DMS153 treated with DMSO at 0.1 percent for 48 hours (cell line): ENCODE data around the gene DNAJC16.
"Not testable (repeated sequence)": the region's sequence is repeated elsewhere in the genome, so short reads cannot be mapped to it uniquely, and the experiment has no call there.

Experiments used
- DNase-seq: peaks from one replicate; lab custom pipeline; 2025; ENCODE audit not compliant: unreplicated experiment; lab: John Stamatoyannopoulos, UW

The DNAJC16 gene

DNA sequence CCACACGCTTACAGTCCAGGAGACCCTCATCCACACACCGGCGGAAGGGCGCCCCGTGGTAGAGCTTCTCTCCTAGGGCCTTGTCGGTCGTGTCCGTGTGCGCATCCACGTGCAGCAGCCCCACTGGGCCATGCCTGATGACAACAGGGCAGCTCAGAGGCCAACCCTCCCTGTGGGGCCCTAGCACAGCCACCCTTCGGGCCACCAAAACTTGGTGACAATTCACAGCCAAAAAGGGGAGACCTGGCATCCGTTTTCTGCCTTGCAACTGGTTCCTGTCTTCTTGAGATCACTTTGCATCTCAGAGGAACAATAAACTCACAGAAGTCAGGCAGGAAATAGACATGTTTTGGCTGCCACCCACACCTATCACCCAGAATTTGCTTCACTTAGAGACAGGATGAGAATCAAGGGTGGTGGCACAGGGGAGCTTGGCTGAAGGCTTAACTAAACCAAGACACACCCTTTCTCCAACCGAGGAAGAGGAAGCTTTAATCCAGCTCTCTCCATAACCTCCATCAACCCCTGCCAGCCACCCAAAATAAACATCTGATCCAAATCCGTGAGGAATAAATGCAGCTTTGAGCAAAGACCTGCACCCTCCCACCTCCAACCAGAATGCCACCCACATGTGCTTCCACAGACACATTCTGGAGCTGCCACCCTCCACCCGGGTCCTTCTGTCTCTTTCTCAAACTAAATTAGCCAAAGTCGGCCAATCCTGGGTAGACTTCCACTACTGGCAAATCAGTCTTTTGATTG, 52.5 kb downstream of the DNAJC16 start:
- no peak for DNase-seq

DNA sequence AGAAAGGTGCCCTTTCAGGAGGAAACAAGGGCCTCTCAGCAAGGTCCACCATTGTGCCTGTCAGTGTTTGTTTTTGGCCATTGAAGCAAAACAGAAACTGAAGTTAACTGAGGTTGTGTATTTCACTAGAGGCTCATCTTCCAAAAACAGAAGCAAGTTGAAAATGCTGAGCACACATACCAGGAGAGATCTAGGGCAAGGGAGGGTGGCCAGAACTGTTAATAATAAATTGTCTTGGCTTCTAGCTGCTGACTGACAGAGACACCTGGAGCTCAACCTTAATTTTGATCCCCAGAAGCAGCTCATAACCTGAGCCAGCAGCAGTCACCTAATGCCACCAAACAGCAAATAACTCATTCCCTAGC, 53.0 kb downstream of the DNAJC16 start:
- DNase-seq: no peak

DNA sequence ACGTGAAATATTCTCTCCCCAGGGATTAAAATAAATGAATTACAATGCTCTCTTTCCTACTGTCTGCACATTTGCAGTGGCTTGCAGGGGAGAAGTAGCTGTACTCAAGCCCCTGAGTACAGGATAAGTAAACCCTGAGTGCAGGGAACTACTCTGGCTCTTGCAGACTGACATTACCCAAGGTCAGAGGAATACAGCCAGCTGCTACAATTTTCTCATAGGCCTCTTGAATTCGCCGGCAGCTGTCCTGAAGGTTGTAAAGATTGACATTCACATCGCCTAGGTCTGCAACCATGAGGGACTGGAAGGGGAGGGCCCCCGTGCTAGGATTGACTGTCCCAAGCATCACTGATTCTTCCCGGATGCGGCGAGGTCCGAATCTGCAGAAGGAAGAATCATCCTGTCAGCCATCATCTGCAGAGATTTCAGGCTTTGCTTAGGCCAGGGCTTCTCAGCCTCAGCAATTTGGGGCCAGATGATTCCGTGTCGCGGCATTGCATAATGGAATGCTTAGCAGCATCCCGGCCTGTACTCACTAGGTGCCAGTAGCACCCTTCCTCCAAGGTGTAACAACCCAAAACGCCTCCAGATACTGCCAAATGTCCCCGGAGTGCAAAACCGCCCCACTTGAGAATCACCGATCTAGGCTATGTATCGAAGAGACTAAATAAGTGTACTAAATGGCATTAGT, 56.5 kb downstream of the DNAJC16 start:
- DNase-seq: no peak

DNA sequence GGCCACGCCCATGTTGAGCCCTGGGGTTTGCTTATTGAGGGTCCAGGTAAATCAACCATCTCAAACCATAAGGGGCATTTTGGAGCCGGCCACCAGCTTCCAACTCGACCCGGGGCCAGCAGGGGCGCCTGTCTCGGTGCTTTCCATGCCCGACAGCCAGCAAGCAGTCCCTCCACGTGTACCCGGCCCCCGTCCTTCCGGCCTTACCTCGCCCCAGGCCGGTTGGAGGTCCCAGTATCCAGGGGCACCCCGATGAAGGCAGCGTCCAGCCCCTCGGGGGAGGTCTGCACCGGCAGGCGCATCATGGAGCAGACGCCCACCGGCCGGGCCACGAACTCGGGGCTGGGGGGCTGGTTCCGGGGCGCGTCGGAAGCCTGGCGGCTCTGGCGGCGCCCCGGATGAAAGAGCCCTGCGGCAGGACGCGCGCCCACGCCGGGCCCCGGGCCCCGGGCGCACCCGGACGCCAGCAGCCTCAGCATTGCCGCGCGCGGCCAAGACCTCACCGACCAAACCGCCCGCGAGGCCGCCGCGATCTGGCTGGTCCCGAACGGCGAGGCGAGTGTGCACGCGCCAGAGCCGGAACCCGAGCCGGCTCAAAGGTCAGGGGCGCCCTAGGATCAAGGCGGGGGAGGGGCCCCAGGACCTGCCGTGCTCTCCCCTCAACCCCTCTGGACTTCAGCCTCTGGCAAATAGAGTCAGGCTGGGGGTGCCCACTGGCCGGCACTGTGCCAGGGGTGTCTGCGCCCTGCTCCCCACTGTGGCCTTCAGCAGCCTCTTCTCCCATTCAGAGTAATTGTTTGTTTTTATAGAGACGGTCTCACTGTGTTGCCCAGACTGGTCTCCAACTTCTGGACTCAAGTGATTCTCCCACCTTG, 58.1 kb downstream of the DNAJC16 start, which contains the start of gene AGMAT:
TSS of gene AGMAT (minus strand) at position 563 of the 875 bp plus-strand sequence. CDS start at position 479, 84 bp downstream.
- DNase-seq: peak; percentile 10

DNA sequence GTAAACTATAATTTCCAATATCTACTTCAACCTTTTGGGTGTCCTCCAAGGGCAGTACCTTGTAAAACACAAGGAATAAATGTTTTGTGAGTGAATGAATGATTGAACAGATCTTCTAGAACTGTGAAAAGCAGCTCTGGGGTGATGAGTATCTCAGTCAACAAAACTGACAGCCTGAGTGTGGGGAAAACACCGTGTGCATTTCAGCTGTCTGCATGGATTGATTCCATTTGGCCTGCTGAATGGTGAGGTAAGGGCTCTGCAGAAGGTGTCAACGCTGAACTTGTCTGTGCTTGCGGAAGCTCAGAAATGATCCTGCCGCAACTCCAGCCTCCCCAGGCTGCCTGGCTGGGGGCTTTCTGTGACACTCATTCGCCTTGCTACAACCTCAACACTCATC, 65.6 kb downstream of the DNAJC16 start:
- no peak for DNase-seq

DNA sequence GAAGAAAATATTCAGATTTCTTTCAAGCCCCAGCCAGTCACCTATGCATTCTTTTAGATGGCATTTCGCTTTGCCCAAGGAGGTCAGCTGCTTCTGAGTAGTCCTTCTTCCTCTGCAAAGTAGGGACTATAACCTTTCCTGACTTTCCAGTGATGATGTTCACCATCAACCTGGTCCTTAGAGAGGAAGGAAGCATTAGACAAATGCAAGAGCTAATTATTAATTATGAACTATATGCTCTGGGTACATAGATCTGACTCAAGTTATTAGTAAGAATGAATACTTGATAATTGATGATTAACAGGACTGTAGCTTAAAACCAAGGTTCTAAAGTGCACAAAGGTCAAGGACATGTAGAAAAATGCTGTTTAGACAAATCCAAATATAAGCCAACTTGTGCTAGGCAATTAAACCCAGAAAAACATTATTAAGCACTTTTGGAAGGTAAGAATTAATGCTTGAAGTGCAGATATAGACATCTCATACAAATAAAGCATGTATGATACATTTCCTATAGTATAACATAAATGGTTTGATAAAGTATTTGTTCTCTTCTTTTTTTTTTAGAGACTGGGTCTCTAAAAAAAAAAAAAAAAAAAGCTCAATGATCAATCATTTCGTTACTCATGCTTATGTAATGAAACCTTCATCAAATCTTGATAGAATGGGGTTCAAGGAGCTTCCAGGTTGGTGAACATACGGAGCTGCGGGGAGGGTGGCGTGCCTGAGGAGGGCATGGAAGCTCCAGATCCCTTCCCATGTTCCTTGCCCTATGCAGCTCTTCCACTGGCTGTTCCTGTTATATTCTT, 69.4 kb downstream of the DNAJC16 start:
- DNase-seq: no peak

DNA sequence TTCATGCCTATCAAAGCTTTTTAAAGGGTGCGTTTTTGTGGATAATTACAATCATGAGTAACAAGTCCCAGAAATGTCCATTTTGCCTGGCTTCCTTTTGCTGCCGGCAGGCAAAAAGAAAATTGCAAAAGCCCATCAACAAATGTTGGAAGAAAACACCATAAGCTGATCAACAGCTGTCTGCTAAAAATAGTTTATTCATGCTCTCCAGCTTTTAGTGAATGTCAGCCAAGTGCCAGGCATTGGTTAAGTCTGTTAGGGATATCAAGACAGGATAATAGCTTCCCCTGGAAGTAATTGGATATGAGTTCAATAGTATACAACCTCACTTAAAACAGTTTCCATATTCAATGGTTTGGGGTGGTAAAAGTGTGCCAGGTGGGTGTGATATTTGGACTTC, 71.8 kb downstream of the DNAJC16 start:
- no peak for DNase-seq

DNA sequence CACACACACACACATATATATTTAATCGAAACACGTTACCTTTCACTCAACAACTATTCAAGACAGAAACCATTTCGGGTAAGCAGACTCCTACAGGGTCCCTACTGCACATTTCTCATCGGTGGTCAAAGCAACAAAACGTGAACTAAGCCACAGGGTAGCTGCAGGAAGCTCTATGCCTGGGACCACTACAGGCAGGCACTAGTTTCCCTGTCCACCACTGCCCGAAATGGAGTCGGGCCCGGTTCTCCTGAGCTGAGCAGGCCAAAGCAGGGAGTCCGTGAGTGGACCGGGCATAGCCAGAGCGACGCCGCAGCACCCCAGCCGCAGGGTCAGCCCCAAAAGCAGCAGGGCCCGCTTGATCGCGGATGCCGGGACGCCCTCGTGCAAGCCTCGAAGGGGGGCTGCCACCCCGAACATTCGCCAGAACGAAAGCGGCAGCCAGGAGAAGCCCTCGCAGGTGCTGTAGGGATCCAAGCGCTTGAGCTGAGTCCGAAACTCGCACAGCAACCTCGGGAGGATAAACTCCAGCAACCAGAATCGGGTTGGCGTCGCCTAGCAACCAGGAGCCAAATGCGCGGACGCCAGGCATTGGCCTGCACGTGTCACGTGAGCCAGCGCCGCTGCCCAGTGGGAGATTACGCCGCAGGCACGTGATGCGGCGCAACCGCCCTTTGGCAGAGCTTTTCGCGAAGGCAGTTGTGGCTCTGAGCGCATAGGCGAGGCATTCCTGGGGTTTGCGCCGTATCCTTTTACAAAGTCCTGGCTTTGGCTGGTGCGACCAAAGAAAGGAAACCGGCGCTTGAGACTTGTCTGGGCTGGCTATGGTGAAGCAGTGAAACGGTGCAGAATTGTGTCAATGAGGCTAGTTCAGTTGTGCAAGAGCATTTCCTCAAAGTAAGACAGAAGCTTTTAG, 76.7 kb downstream of the DNAJC16 start:
- peak; percentile 89 for DNase-seq

DNA sequence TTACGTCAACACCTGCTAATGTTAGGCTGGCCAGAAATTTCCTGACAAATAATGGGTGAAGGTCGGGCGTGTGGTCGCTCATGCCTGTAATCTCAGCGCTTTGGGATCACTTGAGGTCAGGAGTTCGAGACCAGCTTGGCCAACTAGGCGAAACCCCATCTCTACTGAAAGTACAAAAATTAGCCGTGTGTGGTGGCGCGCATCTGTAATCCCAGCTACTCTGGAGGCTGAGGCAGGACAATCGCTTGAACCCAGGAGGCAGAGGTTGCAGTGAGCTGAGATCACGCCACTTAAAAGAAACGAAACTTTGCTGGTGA, 77.3 kb downstream of the DNAJC16 start:
- DNase-seq: not testable (repeated sequence)

DNA sequence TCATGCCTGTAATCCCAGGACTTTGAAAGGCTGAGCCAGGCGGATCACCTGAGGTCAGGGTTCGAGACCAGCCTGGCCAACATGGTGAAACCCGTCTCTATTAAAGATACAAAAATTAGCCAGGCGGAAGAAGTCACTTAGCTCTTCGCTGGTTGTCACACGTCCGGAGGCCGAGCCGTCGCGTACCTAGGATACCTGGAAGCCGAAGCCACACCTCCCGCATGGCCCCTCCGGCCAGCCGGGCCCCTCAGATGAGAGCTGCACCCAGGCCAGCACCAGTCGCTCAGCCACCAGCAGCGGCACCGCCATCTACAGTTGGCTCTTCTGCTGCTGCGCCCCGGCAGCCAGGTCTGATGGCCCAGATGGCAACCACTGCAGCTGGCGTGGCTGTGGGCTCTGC, 77.8 kb downstream of the DNAJC16 start:
- DNase-seq: not testable (repeated sequence)

DNA sequence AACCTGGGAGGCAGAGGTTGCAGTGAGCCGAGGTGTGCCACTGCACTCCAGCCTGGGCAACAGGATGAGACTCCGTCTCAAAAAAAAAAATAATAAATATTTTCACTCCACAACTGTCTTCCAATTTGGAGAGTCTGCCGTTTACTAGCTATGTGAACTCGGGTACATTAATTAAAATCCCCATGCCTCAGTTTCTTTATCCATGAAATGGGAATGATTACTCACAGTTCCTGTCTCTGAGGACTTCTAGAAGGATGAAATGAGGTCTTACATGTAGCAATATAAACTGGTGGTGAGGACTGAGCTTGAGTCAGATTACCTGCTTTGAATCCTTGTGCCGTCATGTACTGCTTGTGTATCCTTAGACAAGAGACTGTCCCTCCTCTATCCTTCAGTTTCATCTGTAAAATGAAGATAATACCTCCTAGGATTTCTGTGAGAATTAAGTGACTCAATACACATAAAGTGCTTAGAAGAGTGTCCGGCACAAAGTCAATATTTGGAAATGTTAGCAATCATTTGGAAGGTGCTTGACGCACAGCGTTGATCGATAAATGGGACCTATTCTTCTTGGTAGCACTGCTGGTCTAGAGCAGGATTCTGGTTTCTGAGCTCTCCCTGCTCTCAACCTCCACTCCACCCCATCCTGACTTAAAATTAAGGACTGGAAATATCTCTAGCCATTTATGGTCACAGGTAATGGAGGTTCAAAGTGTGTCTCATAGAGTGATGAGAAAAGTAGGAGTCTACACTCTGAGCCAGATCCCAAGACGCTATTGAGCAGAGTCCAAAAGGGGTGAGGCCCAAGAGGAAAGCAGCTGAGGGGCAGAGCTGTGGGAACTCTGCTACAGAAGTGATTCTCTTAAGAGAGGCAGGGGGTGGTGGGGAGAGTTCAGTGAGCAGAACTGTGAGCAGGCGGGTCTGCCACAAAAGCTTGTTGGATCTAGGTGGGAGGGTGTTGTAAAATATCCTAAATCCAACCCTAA, 79.0 kb downstream of the DNAJC16 start:
- DNase-seq: no peak

DNA sequence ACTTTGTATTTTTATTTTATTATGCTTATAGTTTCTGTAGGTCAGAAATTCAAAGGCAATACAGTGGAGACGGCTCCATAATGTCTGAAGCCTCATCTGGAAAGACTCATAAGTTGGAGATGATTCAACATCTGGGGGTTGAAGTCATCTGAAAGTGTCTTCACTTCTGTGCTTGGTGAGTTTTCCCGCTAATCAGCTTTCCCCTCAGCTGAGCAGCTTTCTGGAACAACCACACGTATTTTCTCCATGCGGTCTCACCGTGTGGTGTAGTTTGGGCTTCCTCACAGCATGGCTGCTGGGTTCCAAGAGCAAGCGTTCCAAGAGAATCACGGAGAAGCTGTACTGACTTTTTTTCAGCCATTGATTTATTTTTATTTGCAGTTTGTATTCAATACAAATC, 83.0 kb downstream of the DNAJC16 start:
- no peak for DNase-seq

DNA sequence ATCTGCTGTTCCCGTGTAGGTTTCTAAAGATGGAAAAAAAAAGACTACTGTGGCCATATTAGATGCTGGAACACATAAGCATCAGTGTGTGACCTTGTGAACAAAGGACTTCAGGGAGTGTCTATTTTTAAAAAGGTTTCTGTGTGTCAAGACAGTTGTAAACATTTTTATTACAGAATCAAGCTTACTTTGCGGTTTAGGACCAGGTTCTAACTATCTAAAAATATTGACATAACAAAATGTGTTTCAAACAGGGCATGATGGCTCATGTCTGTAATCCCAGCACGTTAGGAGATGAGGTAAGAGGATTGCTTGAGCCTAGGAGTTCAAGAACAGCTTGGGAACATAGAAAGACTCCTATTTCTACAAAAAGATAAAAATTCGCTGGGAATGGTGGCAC, 83.5 kb downstream of the DNAJC16 start:
- DNase-seq: peak; percentile 76

DNA sequence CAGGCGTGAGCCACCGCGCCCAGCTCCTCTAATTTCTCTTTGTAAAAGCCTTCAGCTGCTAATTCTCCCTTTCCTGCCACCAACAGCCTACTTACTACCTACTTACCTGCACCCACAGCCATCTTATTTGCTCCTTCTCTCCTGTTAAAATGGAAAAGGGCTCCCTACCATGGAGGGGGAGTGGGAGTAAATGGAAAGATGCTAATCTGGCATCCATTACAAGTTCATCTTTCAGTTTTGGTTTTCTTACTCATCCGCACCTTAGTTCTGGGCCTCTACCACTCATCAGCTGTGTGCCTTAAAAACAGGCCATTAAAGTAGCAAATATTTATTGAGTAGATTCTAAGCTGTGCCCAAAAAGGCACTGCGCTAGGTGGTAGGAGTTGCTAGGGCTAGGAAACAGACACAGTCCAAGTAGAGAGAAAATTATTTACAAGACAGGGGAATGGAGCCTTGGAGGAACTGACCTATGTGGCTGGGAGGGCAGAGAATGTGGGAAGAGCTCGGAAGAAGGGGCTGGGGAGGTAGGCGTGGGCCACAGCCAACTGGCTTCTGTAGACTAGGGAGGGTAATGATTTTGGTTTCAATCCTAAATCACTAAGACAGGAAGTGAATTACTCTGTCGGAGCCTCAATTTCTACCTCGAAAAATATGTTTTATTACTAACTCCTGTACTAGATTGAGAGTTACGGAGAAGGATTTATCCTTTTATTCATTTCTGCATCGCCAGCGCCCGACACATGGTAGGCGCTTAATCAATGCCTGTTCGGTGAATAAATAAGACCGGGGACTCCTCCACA, 89.9 kb downstream of the DNAJC16 start:
- DNase-seq: no peak

DNA sequence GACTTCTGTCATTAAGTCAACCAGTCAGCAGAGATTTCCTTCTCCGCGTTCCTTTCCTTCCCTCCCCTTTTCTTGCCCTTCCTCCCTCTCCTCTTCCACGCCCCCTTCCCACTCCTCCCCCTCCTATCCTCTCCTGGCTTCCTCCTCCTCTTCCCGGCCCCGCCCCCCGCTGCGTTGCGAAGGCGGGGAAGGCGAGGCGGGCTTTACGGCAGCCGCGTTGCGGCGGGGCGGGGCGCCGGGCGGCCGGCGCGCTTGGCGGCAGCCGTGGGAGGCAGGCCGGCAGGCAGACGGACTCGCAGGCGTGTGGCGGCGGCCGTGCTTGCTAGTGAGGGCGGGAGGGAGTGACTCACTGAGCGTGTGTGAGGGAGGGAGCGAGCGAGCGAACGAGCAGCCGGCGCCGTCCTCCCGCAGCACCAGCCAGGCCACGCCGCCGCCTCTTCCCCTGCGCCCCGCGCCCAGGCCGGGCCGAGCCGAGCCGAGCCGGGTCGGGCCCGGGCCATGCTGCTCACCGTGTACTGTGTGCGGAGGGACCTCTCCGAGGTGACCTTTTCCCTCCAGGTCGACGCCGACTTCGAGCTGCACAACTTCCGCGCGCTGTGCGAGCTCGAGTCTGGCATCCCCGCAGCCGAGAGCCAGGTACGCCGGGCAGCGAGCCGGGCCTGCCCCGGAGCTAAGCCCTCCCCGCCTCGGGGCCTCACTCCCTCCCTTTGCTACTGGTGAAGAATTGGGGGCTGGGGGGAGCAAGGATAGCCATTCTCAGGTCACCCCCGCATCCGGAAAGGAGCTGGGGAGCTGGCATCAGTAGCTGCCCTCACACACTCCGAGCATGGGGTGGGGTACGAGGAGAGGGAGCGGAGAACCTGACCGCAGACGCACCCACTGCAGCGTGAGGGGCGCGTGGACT, 90.8 kb downstream of the DNAJC16 start, which contains the start of gene DDI2:
TSS of gene DDI2 (plus strand) at position 286 of the 904 bp plus-strand sequence. CDS start at position 499, 213 bp downstream.
- DNase-seq: peak; percentile 91

DNA sequence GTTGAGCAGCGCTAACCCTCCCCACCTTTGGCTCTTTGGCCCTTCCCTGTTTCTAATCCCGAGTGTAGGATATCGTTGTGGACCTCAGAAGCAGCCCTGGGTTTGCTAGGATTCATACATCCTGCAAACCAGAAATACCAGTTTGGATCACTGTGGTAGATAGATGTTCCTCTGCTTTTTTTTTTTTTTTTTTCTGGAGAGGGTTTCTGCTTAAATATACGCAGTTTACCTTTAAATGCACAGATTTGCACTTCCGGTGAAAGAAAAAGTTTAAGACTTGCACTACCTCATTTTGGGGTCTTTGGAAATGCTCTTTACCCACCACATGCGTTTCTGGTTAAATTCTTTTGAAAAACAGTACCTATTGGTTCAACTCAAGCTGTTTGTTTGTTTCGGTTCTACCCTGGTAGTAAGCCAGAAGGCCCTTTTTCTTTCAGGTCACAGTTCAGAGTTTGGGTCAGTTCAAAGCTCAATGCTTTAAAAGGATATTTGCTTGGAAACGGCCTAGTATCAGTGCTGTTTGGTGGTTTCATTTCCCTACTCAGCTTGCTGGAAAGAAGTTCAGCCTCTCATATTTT, 91.5 kb downstream of the DNAJC16 start:
- DNase-seq: no peak
